ENCODE measurements around the gene MED29.

The MED29 gene

GRCh38 chr19:39405261-39405957 is 14.2 kb downstream of the MED29 start:
- no peak for DNase-seq
- H3K4me1 ChIP-seq = peaks cover 6 to 47% (median 34%) of the 10 kb centered on the region in 4 donors

GRCh38 chr19:39405958-39406655 is 14.9 kb downstream of the MED29 start:
- no peak for TF ChIP-seq CTCF (IDR thresholded peaks at IDR 0.05)
- peaks cover 21 to 22% (median 21%) of the 10 kb centered on the region in 3 donors for H3K36me3 ChIP-seq
- peak overlapping the region; percentile 99 to 100 for H3K27ac ChIP-seq
- no peaks in the 10 kb centered on the region for H3K9me3 ChIP-seq
- intact Hi-C loops (cut with DNase I; ENCODE audit: low total_unique reads) = no loop called here
- H3K27me3 ChIP-seq = no peaks in the 10 kb centered on the region
- peak overlapping the region; percentile 92 to 96 for H3K4me3 ChIP-seq
- H3K4me1 ChIP-seq = peaks cover 6 to 53% (median 38%) of the 10 kb centered on the region in 4 donors
- peak in 1 of 2 donors; percentile 88 for DNase-seq

More at GRCh38 chr19:39405261-39405957, 14.2 kb downstream of the MED29 start:
- Histone ChIP-seq H3K27ac (peak overlapping the region; percentile 99 to 100), H3K9me3 (no peaks in the 10 kb centered on the region), H3K4me3 (peak overlapping the region; percentile 92 to 96), H3K36me3 (peaks cover 21 to 22% (median 21%) of the 10 kb centered on the region in 3 donors), H3K27me3 (no peaks in the 10 kb centered on the region)
- TF ChIP-seq CTCF (IDR thresholded peaks at IDR 0.05) = no peak
- intact Hi-C loops (cut with DNase I; ENCODE audit: low total_unique reads) = no loop called here

GRCh38 chr19:39406656-39407409 is 15.7 kb downstream of the MED29 start, which contains the start of gene ZFP36:
ZFP36 (plus strand) TSS chr19:39406847; CDS start chr19:39406905, 58 bp downstream.
- TF ChIP-seq CTCF (IDR thresholded peaks at IDR 0.05) = peak in 1 of 2 experiments; percentile 15
- Histone ChIP-seq H3K27me3 (no peaks in the 10 kb centered on the region), H3K36me3 (peaks cover 21 to 22% (median 21%) of the 10 kb centered on the region in 3 donors), H3K9me3 (no peaks in the 10 kb centered on the region), H3K4me1 (peaks cover 3 to 52% (median 41%) of the 10 kb centered on the region in 4 donors), H3K27ac (peak within 1 kb of the TSS; percentile 99 to 100), H3K4me3 (peak within 1 kb of the TSS; percentile 92 to 96)
- intact Hi-C loops (cut with DNase I; ENCODE audit: low total_unique reads) = no loop called here
- peak; percentile 90 to 96 for DNase-seq

GRCh38 chr19:39407410-39407659 is 16.2 kb downstream of the MED29 start:
- H3K27me3 ChIP-seq = no peaks in the 10 kb centered on the region
- H3K36me3 ChIP-seq = peaks cover 21 to 22% (median 21%) of the 10 kb centered on the region in 3 donors
- peaks cover 0 to 47% (median 36%) of the 10 kb centered on the region in 4 donors for H3K4me1 ChIP-seq
- no peak for TF ChIP-seq CTCF (IDR thresholded peaks at IDR 0.05)
- DNase-seq = no peak
- H3K4me3 ChIP-seq = peak overlapping the region; percentile 92 to 96
- H3K9me3 ChIP-seq = no peaks in the 10 kb centered on the region
- peak overlapping the region; percentile 99 to 100 for H3K27ac ChIP-seq
- intact Hi-C loops (cut with DNase I; ENCODE audit: low total_unique reads) = no loop called here

- no peak for TF ChIP-seq CTCF (IDR thresholded peaks at IDR 0.05)
- Histone ChIP-seq H3K4me3 (peak overlapping the region; percentile 92 to 96), H3K9me3 (no peaks in the 10 kb centered on the region), H3K27me3 (no peaks in the 10 kb centered on the region), H3K4me1 (peaks cover 0 to 42% (median 33%) of the 10 kb centered on the region in 4 donors), H3K36me3 (peaks cover 21 to 22% (median 21%) of the 10 kb centered on the region in 3 donors), H3K27ac (peak overlapping the region; percentile 99 to 100)
- intact Hi-C loops (cut with DNase I; ENCODE audit: low total_unique reads) = no loop called here
- DNase-seq = no peak
Measured at GRCh38 chr19:39407660-39408391, 16.6 kb downstream of the MED29 start.
